K562 (cell line): Measurements from ENCODE around the gene DGCR8. TPM values are rescaled to one million over a fixed set of nuclear protein-coding genes. Genes with fewer than 3 reads are reported as not detected.
A peak's percentile ranks its signal among the peaks of the same experiment; 100 is the strongest.

ENCODE experiments used
- ARID3A ChIP-seq: IDR thresholded peaks from 2 replicates; pipeline ENCODE4 v1.6.1; 2012; ENCODE audit warnings: low read depth, low read length, improper control_type of control experiment, borderline replicate concordance
- BDP1 ChIP-seq: IDR thresholded peaks from 3 replicates; pipeline ENCODE4 v1.6.1; 2011; ENCODE audit not compliant: insufficient read length, insufficient read depth
- HDAC6 ChIP-seq: IDR thresholded peaks from 2 replicates; pipeline ENCODE4 v1.6.1; 2012; ENCODE audit warnings: low read depth, mild to moderate bottlenecking, control low read depth, inconsistent platforms, low read length, moderate library complexity
- MCM5 ChIP-seq: fragments of 450-650 bp; IDR thresholded peaks from 2 replicates; pipeline ENCODE4 v1.6.1; 2016; ENCODE audit warnings: low read depth
- MITF ChIP-seq: IDR thresholded peaks from 2 replicates; pipeline ENCODE4 v1.6.1; 2014; ENCODE audit warnings: antibody characterized with exemption
- NFE2 ChIP-seq: IDR thresholded peaks from 2 replicates; pipeline ENCODE4 v1.6.1; 2014; ENCODE audit warnings: antibody characterized with exemption, low read depth
- PATZ1 ChIP-seq: fragments of 250-450 bp; sonication (Bioruptor Pico); IDR thresholded peaks from 2 replicates; pipeline ENCODE4 v1.5.0; 2020; ENCODE audit warnings: mild to moderate bottlenecking, borderline replicate concordance
- POLR2B ChIP-seq: fragments of 450-650 bp; IDR thresholded peaks from 2 replicates; pipeline ENCODE4 v1.6.1; 2018; ENCODE audit warnings: low read depth; ENCODE audit not compliant: partially characterized antibody
- POLR2H ChIP-seq: IDR thresholded peaks from 2 replicates; pipeline ENCODE4 v1.6.1; 2016; ENCODE audit warnings: missing genetic modification characterization, low read depth, mild to moderate bottlenecking, control low read depth, missing compliant biosample characterization, moderate library complexity
- SIX5 ChIP-seq, 2 experiments: IDR thresholded peaks; 2 replicates each; pipeline ENCODE4 v1.6.1; 2011; ENCODE audit warnings: low read length in 2 of 2, borderline replicate concordance in 1 of 2, low read depth in 1 of 2, mild to moderate bottlenecking in 1 of 2, moderate library complexity in 1 of 2; ENCODE audit not compliant: insufficient read depth in 1 of 2
- SMARCE1 ChIP-seq: fragments of 450-650 bp; IDR thresholded peaks from 2 replicates; pipeline ENCODE4 v1.7.1; 2016; ENCODE audit warnings: mild to moderate bottlenecking
- SNRNP70 ChIP-seq: fragments of 200-400 bp; formaldehyde crosslinking; optimal IDR thresholded peaks from 2 replicates; pipeline ENCODE3; 2017; ENCODE audit warnings: low read depth, low read length
- TRIM28 ChIP-seq: fragments of 450-650 bp; IDR thresholded peaks from 2 replicates; pipeline ENCODE4 v1.6.1; 2017
- ZNF174 ChIP-seq: fragments of 250-450 bp; sonication (Bioruptor Pico); IDR thresholded peaks from 2 replicates; pipeline ENCODE4 v1.4.0; 2020; ENCODE audit warnings: mild to moderate bottlenecking
- polyA plus RNA-seq, 8 experiments: library from polyadenylated mRNA; depleted of rRNA in 4 of 8; stranded (reverse) in 5 of 8; unstranded in 3 of 8; fragments of >200 nt; fragmentation: Nextera tagmentation in 2 of 8; fragmentation: Illumina TruSeq in 1 of 8; extraction: Ambion mirVana in 2 of 8; extraction: Trizol in 1 of 8; gene quantifications; 2 replicates each; pipeline versions ENCODE4 v1.2.1 to v1.2.3, GENCODE V29; 2011 to 2014; ENCODE audit warnings: inconsistent platforms in 1 of 8, missing spikeins in 1 of 8
- total RNA-seq, 7 experiments: library from RNA; depleted of rRNA in 6 of 7; stranded (reverse); fragments of >200 nt in 6 of 7; fragmentation: Illumina TruSeq in 2 of 7; extraction: Trizol in 2 of 7; gene quantifications; 2 replicates each; pipeline versions ENCODE4 v1.2.1 to v1.2.3, GENCODE V29; 2011 to 2021; ENCODE audit warnings: low replicate concordance in 1 of 7

The DGCR8 gene
- total and polyA plus RNA-seq, 9 of the 15 experiments (the other 6 are each of a cell fraction or from before 2014, with no cell fraction given): 5.9 to 144 (median 80.1) TPM

DNA sequence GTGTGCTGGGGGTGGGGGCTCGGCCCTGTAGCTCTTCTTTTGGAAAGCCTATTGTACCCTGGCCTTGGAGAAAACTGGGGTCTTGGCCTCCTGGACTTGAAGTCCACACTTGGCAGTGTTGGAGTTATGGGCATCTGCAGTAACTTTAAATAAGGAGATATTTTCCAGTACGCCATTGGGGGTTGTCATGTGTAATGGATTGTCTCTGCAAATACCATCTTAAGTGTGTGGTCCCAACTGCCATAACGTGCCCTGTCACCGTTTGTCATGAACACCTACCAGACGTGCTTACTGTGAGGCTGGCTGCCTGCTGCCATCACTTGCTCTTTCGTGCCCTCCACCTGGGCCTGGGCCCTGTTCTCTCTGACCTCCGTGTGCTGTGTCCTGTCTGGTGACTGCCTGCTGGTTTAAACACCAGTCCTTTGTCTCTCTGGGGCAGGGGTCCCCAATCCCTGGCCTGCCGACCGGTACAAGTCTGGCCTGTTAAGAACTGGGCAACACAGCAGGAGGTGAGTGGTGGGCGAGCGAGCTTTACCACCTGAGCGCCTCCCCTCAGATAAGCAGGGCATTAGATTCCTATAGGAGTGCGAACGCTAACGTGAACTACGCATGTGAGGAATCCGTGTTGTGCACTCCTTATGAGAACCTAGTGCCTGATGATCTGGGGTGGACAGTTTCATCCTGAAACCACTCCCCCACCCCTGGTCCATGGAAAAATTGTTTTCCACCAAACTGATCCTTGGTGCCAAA is 48.0 kb downstream of the DGCR8 start (continued):
- no peak for TF ChIP-seq ARID3A
- no peak for TF ChIP-seq BDP1
- no peak for TF ChIP-seq SMARCE1
- no peak for TF ChIP-seq SNRNP70
- TF ChIP-seq POLR2B: peak; percentile 76
- no peak for TF ChIP-seq SIX5 (IDR thresholded peaks at IDR 0.05; ENCODE audit: borderline replicate concordance in 1 of 2, insufficient read depth in 1 of 2, low read depth in 1 of 2, low read length in 2 of 2)
- no peak for TF ChIP-seq ZNF174 (CRISPR knock-in tag)
- 0 out of 2 replicates have a peak, but pooled peaks have one; percentile 12 for TF ChIP-seq PATZ1 (CRISPR knock-in tag)
- TF ChIP-seq MITF: 0 out of 2 replicates have a peak, but pooled peaks have one; percentile 20
- TF ChIP-seq POLR2H: no peak
- TF ChIP-seq NFE2: 0 out of 2 replicates have a peak, but pooled peaks have one; percentile 5
- no peak for TF ChIP-seq MCM5
- no peak for TF ChIP-seq HDAC6
- no peak for TF ChIP-seq TRIM28
